OCI-LY1 (cell line): ENCODE results near the gene CENPT.
"Not testable (repeated sequence)": the region's sequence is repeated elsewhere in the genome, so short reads cannot be mapped to it uniquely, and the experiment has no call there.

Source experiments
- CTCF ChIP-seq: fragments of 200-600 bp; sonication (generic), shearing (Covaris generic); IDR thresholded peaks from 2 replicates; pipeline ENCODE4 v1.5.1; 2017; ENCODE audit warnings: mild to moderate bottlenecking, antibody characterized with exemption, low read length, moderate library complexity, mixed read lengths
- EZH2 ChIP-seq: fragments of 200-600 bp; sonication (generic), shearing (Covaris generic); IDR thresholded peaks from 2 replicates; pipeline ENCODE4 v1.8.0; 2017; ENCODE audit warnings: borderline replicate concordance, mixed run types, mild to moderate bottlenecking, antibody characterized with exemption, low read length, moderate library complexity, mixed read lengths

GRCh38 chr16:67837190-67837589 lies 10.3 kb downstream of the CENPT start:
- TF ChIP-seq CTCF, EZH2: not testable (repeated sequence)
